ENCODE results near the gene PRIMPOL. TPM values are rescaled to one million over a fixed set of nuclear protein-coding genes. Genes with fewer than 3 reads are reported as not detected.
"Not testable (repeated sequence)": the region's sequence is repeated elsewhere in the genome, so short reads cannot be mapped to it uniquely, and the experiment has no call there.

The PRIMPOL gene
- polyA plus RNA-seq, 1 donor: 47.8 TPM

- DNase-seq: no peak
Measured at GRCh38 chr4:184705692-184706091, 56.2 kb downstream of the PRIMPOL start.

- no peak for DNase-seq
Measured at GRCh38 chr4:184706453-184706852, 56.9 kb downstream of the PRIMPOL start.

- DNase-seq: no peak
Measured at GRCh38 chr4:184712322-184712721, 62.8 kb downstream of the PRIMPOL start.

GRCh38 chr4:184713887-184714286, 64.3 kb downstream of the PRIMPOL start:
- no peak for DNase-seq

- no peak for DNase-seq
Measured at GRCh38 chr4:184715526-184715925, 66.0 kb downstream of the PRIMPOL start.

GRCh38 chr4:184719407-184719806, 69.9 kb downstream of the PRIMPOL start:
- DNase-seq: no peak

- DNase-seq: no peak
Measured at GRCh38 chr4:184721254-184721653, 71.7 kb downstream of the PRIMPOL start.

- DNase-seq: no peak
Measured at GRCh38 chr4:184722798-184723197, 73.3 kb downstream of the PRIMPOL start.

- DNase-seq: no peak
Measured at GRCh38 chr4:184727430-184727829, 77.9 kb downstream of the PRIMPOL start.

GRCh38 chr4:184728858-184729257, 79.3 kb downstream of the PRIMPOL start:
- no peak for DNase-seq

- DNase-seq: no peak
Measured at GRCh38 chr4:184729946-184730345, 80.4 kb downstream of the PRIMPOL start.

- no peak for DNase-seq
Measured at GRCh38 chr4:184731056-184731455, 81.5 kb downstream of the PRIMPOL start.

- DNase-seq: no peak
Measured at GRCh38 chr4:184732126-184732525, 82.6 kb downstream of the PRIMPOL start.

GRCh38 chr4:184733654-184734524, 84.4 kb downstream of the PRIMPOL start, which contains the start of gene CENPU:
Gene CENPU (minus strand): TSS chr4:184734096. CDS start chr4:184734062, 34 bp downstream.
- peak; percentile 99 for DNase-seq

GRCh38 chr4:184734758-184735157, 85.2 kb downstream of the PRIMPOL start:
- DNase-seq: no peak

- not testable (repeated sequence) for DNase-seq
Measured at GRCh38 chr4:184739575-184739974, 90.0 kb downstream of the PRIMPOL start.

GRCh38 chr4:184740980-184741391, 91.4 kb downstream of the PRIMPOL start:
- no peak for DNase-seq

- not testable (repeated sequence) for DNase-seq
Measured at GRCh38 chr4:184741651-184742050, 92.1 kb downstream of the PRIMPOL start.

GRCh38 chr4:184743650-184744049, 94.1 kb downstream of the PRIMPOL start:
- no peak for DNase-seq

- DNase-seq: no peak
Measured at GRCh38 chr4:184744236-184744635, 94.7 kb downstream of the PRIMPOL start.

Data from left kidney (tissue), 2 donors.